DND-41 (cell line): ENCODE data around the gene DNMT1.
A peak's percentile ranks its signal among the peaks of the same experiment; 100 is the strongest.

Experiments
- ATAC-seq: fragments of 200-7000 bp; cut with Tn5 transposase; 3 replicates; pipeline ENCODE4 v1.9.1; 2021; ENCODE audit warnings: low read depth; ENCODE audit not compliant: insufficient read depth
- DNase-seq: peaks from one replicate; pipeline ENCODE4 v3.0.0-alpha.2; 2020
- H2AFZ ChIP-seq: 2 replicates; pipeline ENCODE4 v1.6.0; 2012; ENCODE audit warnings: low read depth, low read length
- H3K27ac ChIP-seq: 2 replicates; pipeline ENCODE4 v1.5.1; 2012; ENCODE audit warnings: low read length, inconsistent platforms
- H3K27me3 ChIP-seq: fragments of 200-600 bp; sonication (generic); 2 replicates; pipeline ENCODE4 v1.6.0; 2012; ENCODE audit warnings: low read length, mild to moderate bottlenecking, inconsistent platforms; ENCODE audit not compliant: insufficient read depth, poor library complexity
- H3K36me3 ChIP-seq: 2 replicates; pipeline ENCODE4 v1.5.1; 2012; ENCODE audit warnings: low read length, inconsistent platforms; ENCODE audit not compliant: insufficient read depth
- H3K4me1 ChIP-seq: 2 replicates; pipeline ENCODE4 v1.5.1; 2012; ENCODE audit warnings: mild to moderate bottlenecking, low read length; ENCODE audit not compliant: insufficient read depth
- H3K4me2 ChIP-seq: 2 replicates; pipeline ENCODE4 v1.6.0; 2012; ENCODE audit warnings: mild to moderate bottlenecking, moderate library complexity, low read length, inconsistent platforms; ENCODE audit not compliant: insufficient read depth
- H3K4me3 ChIP-seq, 2 experiments: fragments of 200-600 bp in 1 of 2; shearing (Covaris generic) in 1 of 2; 2 replicates each; pipeline ENCODE4 v1.5.1; 2012 to 2016; ENCODE audit warnings: inconsistent platforms in 2 of 2, low read length in 2 of 2, mild to moderate bottlenecking in 2 of 2, low read depth in 1 of 2, moderate library complexity in 1 of 2
- H3K79me2 ChIP-seq: 2 replicates; pipeline ENCODE4 v1.6.0; 2012; ENCODE audit warnings: low read length, inconsistent platforms; ENCODE audit not compliant: insufficient read depth
- H3K9ac ChIP-seq: 2 replicates; pipeline ENCODE4 v1.6.0; 2012; ENCODE audit warnings: low read depth, mild to moderate bottlenecking, inconsistent platforms, low read length, moderate library complexity
- H3K9me3 ChIP-seq: 2 replicates; pipeline ENCODE4 v1.5.1; 2012; ENCODE audit warnings: low read length, moderate library complexity, mild to moderate bottlenecking, inconsistent platforms; ENCODE audit not compliant: insufficient read depth, severe bottlenecking
- H4K20me1 ChIP-seq: 2 replicates; pipeline ENCODE4 v1.6.0; 2012; ENCODE audit warnings: low read length; ENCODE audit not compliant: insufficient read depth
- CTCF ChIP-seq: IDR thresholded peaks from 2 replicates; pipeline ENCODE4 v1.5.1; 2012; ENCODE audit warnings: borderline replicate concordance, low read length, moderate library complexity, mild to moderate bottlenecking; ENCODE audit not compliant: poor library complexity, severe bottlenecking; ENCODE audit errors: extremely low read depth
- EZH2 ChIP-seq: IDR thresholded peaks from 3 replicates; pipeline ENCODE4 v1.6.1; 2012; ENCODE audit warnings: borderline replicate concordance, low read depth, mild to moderate bottlenecking, moderate library complexity, low read length, inconsistent platforms; ENCODE audit not compliant: severe bottlenecking

DNMT1 gene

GRCh38 chr19:10137751-10138682 lies 56.7 kb downstream of the DNMT1 start:
- H3K4me1 ChIP-seq, result no peaks in the 10 kb centered on the region
- H3K79me2 ChIP-seq, result 0 out of 2 replicates have a peak, but pooled peaks cover 7% of the 10 kb centered on the region
- TF ChIP-seq EZH2, result no peak
- TF ChIP-seq CTCF, result no peak
- H3K27ac ChIP-seq, result no peak overlapping the region
- peaks cover 70% of the 10 kb centered on the region for H4K20me1 ChIP-seq
- no peak overlapping the region for H3K4me3 ChIP-seq
- H2AFZ ChIP-seq, result no peak overlapping the region
- peaks cover 99% of the 10 kb centered on the region for H3K36me3 ChIP-seq
- no peaks in the 10 kb centered on the region for H3K9me3 ChIP-seq
- no peak for ATAC-seq
- no peaks in the 10 kb centered on the region for H3K27me3 ChIP-seq
- no peak overlapping the region for H3K9ac ChIP-seq
- H3K4me2 ChIP-seq, result no peak overlapping the region
- DNase-seq, result no peak

- Histone ChIP-seq H3K27me3 (no peaks in the 10 kb centered on the region), H4K20me1 (peaks cover 63% of the 10 kb centered on the region), H3K9ac (no peak overlapping the region), H3K9me3 (no peaks in the 10 kb centered on the region), H3K4me3 (no peak overlapping the region), H3K79me2 (0 out of 2 replicates have a peak, but pooled peaks cover 3% of the 10 kb centered on the region), H3K4me2 (no peak overlapping the region), H3K36me3 (peaks cover 99% of the 10 kb centered on the region), H2AFZ (no peak overlapping the region), H3K4me1 (no peaks in the 10 kb centered on the region), H3K27ac (no peak overlapping the region)
- ATAC-seq, result no peak
- DNase-seq, result no peak
- no peak for TF ChIP-seq CTCF
- no peak for TF ChIP-seq EZH2
Measured at GRCh38 chr19:10136936-10137335, 57.8 kb downstream of the DNMT1 start.

- DNase-seq (no peak), ATAC-seq (0 out of 3 replicates have a peak, but pooled peaks have one; percentile 6)
- TF ChIP-seq CTCF (no peak), EZH2 (no peak)
- no peak overlapping the region for H2AFZ ChIP-seq
- H3K36me3 ChIP-seq, result peaks cover 99% of the 10 kb centered on the region
- H3K4me3 ChIP-seq, result no peak overlapping the region
- H3K9me3 ChIP-seq, result no peaks in the 10 kb centered on the region
- no peak overlapping the region for H3K27ac ChIP-seq
- H3K4me2 ChIP-seq, result no peak overlapping the region
- peaks cover 56% of the 10 kb centered on the region for H4K20me1 ChIP-seq
- no peak overlapping the region for H3K9ac ChIP-seq
- 0 out of 2 replicates have a peak, but pooled peaks cover 3% of the 10 kb centered on the region for H3K79me2 ChIP-seq
- no peaks in the 10 kb centered on the region for H3K27me3 ChIP-seq
- no peaks in the 10 kb centered on the region for H3K4me1 ChIP-seq
Measured at GRCh38 chr19:10135551-10136334, 59.0 kb downstream of the DNMT1 start.
